Renal pelvis (tissue), 4 donors: Measurements from ENCODE around the gene ZNRF3. TPM values are rescaled to one million over a fixed set of nuclear protein-coding genes. Genes with fewer than 3 reads are reported as not detected.
"Not testable (repeated sequence)": the region's sequence is repeated elsewhere in the genome, so short reads cannot be mapped to it uniquely, and the experiment has no call there.

Experiments
- DNase-seq: peaks from one replicate; pipeline ENCODE4 v3.0.0-alpha.2; 2013
- polyA plus RNA-seq, 3 donors: library from polyadenylated mRNA; unstranded; fragments of 120-200 nt; gene quantifications; one replicate each; pipeline ENCODE4 v1.2.1, GENCODE V29; 2013; ENCODE audit not compliant: insufficient read length in 3 of 3

Gene ZNRF3
- polyA plus RNA-seq, 3 donors, result 28.2 to 32.2 (median 31.5) TPM

DNA sequence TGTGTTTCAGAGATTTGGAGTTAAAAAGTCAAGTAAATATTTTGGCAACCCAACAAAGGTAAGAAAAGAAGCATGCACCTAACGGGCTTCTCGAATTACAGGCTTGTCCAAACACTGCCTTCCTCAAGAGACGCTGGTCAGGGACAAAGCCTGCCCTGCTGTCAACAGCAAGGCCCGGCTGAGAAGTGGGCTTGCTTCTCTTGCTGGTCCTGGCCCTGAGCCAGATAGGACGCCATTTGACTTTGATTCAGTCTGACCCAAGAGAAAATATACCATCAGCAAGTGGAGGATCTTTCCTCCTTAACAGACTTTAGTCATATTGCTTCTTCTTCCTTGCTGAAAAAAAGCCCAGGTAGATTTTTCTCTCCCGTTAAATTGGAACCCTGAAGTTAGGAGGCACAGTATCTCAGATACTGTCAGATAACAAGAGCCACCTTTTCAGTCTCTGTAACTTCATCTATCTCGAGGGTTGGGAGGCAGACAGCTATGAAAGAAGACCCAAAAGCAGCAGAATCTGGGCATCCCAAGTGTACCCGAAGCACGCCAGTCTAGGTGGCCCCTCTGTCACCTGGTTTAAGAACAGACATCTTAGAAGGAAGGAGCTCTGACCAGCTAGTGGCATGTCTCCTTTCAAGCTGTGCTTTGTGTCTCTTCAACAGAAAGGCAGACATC lies 120.7 kb downstream of the ZNRF3 start:
- no peak for DNase-seq

- DNase-seq, result peak; percentile 80
Measured at GRCh38 chr22:29004647-29005371, 121.4 kb downstream of the ZNRF3 start.

DNA sequence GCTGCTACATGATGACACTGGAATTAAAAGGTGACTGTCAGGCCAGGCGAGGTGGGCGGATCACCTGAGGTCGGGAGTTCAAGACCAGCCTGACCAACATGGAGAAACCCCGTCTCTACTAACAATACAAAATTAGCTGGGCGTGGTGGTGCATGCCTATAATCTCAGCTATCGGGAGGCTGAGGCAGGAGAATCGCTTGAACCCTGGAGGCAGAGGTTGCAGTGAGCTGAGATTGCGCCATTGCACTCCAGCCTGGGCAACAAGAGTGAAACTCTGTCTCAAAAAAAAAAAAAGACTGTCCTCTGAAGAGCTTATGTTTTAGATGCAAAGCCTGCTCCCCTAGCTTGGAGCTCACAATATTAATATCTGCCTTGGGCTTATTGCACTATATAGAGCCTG lies 122.4 kb downstream of the ZNRF3 start:
- DNase-seq, result not testable (repeated sequence)

- DNase-seq, result no peak
Measured at GRCh38 chr22:29006346-29006745, 123.0 kb downstream of the ZNRF3 start.

- DNase-seq, result no peak
Measured at GRCh38 chr22:29009148-29009547, 125.8 kb downstream of the ZNRF3 start.

GRCh38 chr22:29011240-29012100 lies 128.1 kb downstream of the ZNRF3 start:
- DNase-seq, result no peak

GRCh38 chr22:29012101-29012433 lies 128.7 kb downstream of the ZNRF3 start:
- no peak for DNase-seq

DNA sequence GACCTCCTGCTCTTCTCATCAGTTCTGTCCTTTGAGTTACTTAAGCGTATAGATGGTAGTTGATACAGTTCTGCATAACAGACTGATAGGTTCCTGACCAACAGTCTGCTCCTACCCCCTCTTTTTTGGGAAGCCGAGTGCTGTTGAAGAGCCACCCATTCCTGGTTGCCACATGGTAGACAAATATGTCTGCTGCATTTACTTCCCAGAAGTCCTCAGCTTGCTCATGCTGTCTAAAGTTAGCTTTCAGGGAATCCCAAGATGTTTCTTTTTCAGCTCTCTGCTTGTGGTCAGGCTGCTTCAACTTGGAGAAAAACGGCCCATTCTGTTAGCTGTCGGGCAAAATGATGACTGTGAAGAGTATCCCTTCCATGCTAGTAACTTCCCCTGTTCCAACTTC lies 129.6 kb downstream of the ZNRF3 start:
- DNase-seq, result no peak

DNA sequence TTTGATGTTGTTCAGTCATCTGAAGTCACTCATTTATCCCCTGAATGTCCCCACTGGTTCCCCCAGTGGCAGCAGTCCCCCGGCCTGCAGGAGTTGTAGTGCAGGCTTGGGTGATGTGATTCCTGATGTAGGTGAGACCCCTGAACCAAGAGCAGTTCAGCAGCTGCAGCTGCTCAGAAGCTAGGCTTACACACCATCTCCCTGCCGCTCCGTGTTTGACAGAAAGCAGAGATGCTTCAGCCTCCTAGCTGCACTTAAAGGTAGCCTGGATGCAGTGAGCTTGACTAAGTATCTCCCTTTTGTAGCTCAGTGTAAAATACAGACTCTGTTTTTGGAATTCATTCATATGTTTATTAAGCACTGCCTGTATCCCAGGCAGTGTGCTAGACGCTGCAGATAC lies 130.9 kb downstream of the ZNRF3 start:
- no peak for DNase-seq

- no peak for DNase-seq
Measured at GRCh38 chr22:29014773-29015172, 131.4 kb downstream of the ZNRF3 start.

DNA sequence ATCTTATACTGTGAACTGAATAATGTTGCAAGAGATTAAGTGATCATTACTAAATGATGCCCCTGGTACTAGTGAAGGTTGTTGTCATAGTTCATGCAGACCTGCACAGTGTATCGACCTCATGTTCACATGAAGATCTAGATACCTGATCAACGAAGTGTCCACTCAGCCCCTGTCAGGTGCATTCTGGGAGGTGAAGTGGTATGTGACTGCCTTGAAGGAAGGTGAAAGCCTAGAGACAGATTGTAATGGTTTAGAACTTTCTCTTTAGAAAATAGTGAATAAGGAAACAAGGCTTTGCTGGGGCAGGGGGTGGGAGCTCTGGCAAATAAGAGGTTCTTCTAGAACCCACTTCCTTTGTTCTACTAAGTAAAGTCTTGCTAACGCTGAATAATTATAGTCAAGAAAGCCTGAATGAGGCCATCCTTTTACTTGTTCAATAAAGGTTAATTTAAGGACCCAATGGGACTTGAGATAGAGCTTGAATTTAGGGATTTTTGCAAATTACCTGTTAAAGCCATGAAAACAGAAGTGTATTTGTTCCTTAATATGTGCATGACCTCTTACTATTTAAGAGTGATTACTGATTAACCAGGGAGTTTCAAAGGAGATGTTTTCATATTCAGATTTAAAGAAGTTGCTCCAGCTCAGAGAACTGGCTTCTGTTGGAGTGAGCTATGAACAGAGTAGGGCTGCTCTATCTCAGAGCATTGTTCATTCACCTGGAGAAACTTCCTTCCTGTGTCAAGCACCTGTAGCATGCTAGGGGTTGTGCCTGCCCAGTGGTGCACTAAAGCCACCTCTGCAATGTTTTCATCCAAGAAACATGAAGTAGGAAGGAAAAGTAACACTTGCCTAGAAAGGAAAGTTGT lies 132.9 kb downstream of the ZNRF3 start:
- DNase-seq, result peak; percentile 48

DNA sequence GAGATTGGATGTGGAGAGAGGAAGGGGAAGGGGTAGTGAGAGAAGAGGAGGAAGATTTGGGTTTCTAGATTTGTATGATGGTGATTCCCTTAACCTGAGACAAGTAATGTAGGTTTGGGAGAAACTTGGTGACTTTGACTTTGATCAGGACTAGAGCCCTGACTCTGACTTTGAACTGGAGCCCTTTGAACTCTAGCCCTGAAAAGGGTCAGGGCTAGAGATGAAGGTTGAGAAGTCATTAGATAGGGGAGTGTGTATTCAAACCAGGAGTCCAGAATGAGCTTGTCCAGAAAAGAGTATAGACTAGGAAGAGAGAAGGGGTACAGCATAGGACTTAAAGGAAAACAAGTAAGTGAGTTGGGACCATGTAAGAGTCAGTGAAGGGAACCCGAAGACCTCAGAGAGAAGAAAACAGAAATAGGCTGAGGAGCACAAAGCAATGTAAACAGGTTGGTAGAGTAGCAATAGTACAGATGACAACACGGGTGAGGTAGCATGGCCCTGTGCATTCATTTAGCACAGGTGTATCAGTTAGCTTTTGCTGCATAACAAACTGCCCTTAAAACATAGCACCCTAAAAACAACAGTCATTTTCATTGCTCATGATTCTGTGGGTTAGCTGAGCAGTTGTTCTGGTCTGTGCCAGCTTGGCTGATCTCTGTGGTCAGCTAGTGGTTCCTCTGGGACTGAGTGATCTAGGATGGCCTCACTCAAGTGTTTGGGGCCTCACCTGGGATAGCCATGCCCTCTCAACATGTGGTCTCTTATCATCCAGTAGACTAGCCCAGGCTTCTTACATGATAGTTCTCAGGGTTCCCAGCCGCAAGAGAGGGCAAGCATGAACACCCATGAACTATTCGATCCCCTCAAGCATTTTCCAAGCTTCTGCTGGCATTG lies 135.2 kb downstream of the ZNRF3 start:
- DNase-seq, result no peak

DNA sequence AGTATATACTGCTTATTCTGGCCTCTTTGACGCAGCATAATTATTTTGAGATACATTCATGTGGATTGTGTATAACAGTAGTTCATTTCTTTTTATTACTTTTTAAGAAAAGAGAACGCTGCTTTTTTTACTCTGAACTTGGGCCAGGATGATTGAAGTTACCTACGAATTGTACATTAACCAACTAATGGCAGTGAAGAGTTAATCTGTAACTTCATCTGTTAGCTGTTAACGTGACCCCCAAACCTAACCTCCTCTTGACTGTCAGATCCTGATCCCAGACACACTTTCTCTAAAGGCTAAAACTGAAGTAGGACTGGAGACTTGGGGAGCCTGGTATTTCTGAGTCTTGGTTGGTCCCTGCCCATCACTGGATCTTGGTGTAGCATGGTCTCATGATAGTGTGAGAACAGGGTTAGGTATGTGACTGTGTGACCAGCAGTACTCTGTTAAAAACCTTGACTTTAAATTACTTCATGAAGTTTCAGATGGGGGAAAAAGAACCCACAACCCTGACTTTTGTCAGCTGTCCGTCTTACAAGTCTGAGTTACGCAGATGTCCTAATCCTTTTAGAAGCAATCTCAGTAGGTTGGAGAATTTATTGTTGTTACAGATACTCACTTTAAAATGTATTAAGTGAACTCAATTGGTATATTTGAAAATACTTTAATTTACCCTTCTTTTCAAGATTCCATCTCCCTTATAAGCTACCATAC lies 138.9 kb downstream of the ZNRF3 start:
- DNase-seq, result peak; percentile 65

DNA sequence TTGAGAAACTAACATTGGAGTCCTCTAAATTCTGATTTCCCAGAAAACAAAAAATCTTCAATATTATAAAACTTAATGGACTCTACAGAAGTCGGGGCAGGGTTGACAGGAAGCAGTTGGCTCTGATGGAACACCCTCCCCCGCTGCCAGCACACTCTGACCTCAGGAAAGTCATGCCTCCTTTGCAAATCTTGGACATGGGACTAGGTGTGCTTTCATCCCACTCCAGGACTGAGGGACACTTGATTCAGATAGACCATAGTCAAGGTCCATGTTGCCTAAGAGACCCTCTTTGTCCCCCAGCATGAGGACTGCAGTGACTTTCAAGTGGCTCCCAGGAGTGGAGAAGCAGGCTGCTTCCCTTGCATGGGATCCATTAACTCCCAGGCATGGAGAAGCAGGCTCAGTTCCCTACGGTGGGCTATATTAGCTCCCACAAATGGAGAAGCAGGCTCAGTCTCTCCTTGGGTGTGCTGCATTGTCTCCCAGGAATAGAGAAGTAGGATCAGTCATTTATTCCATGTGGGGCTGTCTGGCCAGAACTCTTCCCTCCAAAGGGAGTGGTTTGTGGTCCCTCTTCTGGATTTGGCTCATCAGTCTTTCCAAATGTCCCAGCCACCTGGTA lies 139.9 kb downstream of the ZNRF3 start:
- no peak for DNase-seq

DNA sequence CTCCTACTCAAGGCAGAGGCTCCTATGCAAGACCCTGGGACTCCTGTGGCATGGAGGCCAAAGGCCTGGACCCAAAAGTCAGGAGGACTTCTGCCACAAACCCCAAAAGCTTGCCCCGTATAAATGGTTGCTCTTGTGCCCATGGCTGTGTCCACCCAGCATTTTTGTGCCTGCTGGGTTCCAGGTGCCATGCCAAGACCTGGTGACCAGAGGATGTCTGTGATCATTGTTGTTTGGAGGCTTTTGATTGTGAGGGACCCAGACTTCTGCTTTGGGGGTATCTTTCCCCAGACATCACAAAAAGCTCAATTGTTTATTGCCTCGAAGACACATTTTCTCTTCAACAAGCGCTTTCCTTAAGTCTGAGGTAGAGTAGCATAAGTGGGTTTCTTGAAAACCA lies 143.2 kb downstream of the ZNRF3 start:
- DNase-seq, result no peak

DNA sequence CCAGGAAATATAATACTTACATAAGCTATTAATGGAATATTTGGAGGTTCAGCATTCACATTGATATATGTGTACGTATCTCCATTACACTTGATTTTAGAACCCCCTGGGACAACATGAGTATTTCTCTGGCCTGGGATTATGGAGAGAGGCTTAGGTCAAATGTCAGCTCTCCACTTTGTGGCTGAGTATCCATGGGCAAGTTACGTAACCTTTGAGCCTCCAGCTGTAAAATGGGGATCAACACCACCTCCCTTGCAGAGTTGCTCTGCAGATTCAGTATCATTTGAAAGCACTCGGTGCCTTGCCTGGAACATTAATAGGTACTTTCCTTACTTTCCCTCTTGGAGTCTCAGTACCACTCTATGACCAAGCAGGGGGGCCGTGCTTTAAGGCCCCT lies 145.1 kb downstream of the ZNRF3 start:
- no peak for DNase-seq

DNA sequence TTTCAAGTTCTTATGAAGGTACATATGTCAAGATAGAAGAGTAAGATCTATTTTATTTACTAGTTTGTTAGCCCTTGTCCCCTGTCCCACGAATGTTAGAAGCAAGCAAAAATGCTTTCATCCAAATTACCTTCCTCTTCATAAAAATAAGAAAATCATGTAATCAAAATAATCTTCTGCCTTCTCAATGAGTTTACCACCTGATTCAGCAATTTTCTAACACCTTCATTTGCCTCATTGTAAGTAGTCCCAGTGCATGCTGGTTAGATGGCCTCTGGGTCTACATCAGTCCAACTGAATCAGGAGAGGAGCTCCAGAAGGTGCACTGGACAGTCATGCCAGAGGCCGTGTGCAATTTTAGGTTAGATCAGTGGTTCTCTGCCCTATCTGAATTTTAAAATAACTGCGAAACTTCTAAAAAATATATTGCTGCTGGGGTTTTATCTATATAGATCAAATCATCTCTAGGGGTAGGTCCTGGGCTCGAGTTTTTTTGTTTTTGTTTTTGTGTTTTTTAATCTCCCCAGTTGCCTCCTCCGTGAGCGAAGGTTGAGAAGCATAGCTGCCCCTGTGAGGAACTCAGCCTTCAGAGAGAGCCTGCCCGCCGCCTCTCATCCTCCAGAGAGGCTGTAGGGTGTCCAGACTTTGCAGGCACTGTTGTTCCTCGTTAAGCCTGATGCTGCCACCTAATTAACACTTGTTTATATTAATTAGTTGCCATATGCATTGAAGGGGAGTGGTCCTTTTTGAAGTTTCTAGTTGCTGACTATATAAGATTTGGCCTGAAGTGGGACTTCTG lies 146.0 kb downstream of the ZNRF3 start:
- DNase-seq, result no peak

DNA sequence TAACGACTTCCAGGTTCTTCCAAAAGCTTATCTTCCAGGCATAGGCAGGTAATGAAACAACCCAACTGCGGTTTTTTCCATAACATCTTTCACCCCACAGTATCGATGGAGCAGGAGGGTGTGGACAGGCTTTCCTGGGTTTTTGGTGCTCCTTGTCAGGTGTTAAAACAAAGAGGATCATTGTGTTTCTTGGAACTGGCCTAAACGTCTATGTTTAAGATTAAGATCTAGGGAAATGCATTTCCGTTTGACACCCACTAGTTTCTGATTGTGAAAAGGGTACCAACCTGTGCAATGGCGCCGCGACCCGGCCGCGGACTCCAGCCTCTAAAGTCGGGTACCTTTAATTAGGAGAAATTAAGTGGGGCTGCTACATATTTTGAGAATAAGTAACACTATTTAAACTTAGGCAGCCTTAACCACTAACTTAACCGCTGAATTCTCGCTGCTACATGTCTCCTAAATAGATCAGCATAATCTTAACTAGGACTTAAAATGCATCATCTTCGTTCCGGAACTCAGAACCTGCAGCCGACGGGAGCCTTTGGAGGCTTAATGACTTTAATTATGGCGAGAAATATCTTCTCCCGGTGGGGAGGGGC lies 146.7 kb downstream of the ZNRF3 start:
- DNase-seq, result no peak
